ENCODE measurements around the gene KIF1B. TPM values are rescaled to one million over a fixed set of nuclear protein-coding genes. Genes with fewer than 3 reads are reported as not detected.

Gene KIF1B
- total and polyA plus RNA-seq, 9 of the 15 experiments (the other 6 are each of a cell fraction or from before 2014, with no cell fraction given) = 2.8 to 19.8 (median 11.9) TPM

DNA sequence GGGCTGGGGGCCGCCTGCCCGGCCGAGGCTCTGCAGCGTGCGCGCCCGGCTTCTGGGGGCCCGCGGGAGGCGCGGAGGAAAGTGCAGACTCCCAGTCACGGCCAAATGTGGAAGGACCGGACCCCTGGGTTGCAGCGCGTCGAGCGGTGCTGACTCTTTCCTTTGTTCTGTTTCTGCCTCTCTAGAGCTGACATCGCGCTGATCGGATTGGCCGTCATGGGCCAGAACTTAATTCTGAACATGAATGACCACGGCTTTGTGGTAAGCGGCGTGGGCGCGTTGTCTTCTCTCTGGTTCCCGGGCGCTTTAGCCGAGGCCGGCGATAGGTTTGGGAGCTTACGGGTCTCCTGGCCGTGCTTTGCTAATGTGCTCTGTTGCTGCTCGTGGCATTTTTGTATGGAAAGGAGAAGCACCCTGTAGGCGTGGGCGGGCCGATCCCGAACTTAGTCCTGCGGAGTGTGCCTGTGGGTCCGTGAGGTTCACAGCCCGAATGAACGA is 189.1 kb downstream of the KIF1B start (continued):
- TF ChIP-seq ARID4B (CRISPR knock-in tag; IDR thresholded peaks at IDR 0.05) = peak; percentile 65
- TF ChIP-seq ARNT (IDR thresholded peaks at IDR 0.05) = no peak
- TF ChIP-seq JUN (IDR thresholded peaks at IDR 0.05; ENCODE audit: borderline replicate concordance, low read depth, low read length) = no peak
- TF ChIP-seq JUN (CRISPR knock-in tag; IDR thresholded peaks at IDR 0.05; ENCODE audit: borderline replicate concordance) = peak; percentile 39; the same call in 1 of the 2 replicates
- TF ChIP-seq E2F1 (CRISPR knock-in tag; IDR thresholded peaks at IDR 0.05) = peak; percentile 39; the same call in 1 of the 2 replicates
- TF ChIP-seq SAP30 (IDR thresholded peaks at IDR 0.05; ENCODE audit: borderline replicate concordance, insufficient read depth, low read depth, low read length, poor library complexity, severe bottlenecking) = peak; percentile 69
- no peak for TF ChIP-seq CREB5 (CRISPR knock-in tag; IDR thresholded peaks at IDR 0.05)
- TF ChIP-seq, protein P1, sequence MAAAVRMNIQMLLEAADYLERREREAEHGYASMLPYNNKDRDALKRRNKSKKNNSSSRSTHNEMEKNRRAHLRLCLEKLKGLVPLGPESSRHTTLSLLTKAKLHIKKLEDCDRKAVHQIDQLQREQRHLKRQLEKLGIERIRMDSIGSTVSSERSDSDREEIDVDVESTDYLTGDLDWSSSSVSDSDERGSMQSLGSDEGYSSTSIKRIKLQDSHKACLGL (CRISPR knock-in tag; IDR thresholded peaks at IDR 0.05; ENCODE audit: borderline replicate concordance, poor library complexity, severe bottlenecking) = peak; percentile 22
- TF ChIP-seq, protein P2, sequence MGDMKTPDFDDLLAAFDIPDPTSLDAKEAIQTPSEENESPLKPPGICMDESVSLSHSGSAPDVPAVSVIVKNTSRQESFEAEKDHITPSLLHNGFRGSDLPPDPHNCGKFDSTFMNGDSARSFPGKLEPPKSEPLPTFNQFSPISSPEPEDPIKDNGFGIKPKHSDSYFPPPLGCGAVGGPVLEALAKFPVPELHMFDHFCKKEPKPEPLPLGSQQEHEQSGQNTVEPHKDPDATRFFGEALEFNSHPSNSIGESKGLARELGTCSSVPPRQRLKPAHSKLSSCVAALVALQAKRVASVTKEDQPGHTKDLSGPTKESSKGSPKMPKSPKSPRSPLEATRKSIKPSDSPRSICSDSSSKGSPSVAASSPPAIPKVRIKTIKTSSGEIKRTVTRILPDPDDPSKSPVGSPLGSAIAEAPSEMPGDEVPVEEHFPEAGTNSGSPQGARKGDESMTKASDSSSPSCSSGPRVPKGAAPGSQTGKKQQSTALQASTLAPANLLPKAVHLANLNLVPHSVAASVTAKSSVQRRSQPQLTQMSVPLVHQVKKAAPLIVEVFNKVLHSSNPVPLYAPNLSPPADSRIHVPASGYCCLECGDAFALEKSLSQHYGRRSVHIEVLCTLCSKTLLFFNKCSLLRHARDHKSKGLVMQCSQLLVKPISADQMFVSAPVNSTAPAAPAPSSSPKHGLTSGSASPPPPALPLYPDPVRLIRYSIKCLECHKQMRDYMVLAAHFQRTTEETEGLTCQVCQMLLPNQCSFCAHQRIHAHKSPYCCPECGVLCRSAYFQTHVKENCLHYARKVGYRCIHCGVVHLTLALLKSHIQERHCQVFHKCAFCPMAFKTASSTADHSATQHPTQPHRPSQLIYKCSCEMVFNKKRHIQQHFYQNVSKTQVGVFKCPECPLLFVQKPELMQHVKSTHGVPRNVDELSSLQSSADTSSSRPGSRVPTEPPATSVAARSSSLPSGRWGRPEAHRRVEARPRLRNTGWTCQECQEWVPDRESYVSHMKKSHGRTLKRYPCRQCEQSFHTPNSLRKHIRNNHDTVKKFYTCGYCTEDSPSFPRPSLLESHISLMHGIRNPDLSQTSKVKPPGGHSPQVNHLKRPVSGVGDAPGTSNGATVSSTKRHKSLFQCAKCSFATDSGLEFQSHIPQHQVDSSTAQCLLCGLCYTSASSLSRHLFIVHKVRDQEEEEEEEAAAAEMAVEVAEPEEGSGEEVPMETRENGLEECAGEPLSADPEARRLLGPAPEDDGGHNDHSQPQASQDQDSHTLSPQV (IDR thresholded peaks at IDR 0.05) = peak; percentile 8; the same call in 1 of the 2 replicates
- TF ChIP-seq L3MBTL2 (IDR thresholded peaks at IDR 0.05) = peak; percentile 73
- peak; percentile 79 for TF ChIP-seq CHD1 (IDR thresholded peaks at IDR 0.05; ENCODE audit: low read length)
- 0 out of 2 replicates have a peak, but pooled peaks have one; percentile 5 for TF ChIP-seq NR4A1 (CRISPR knock-in tag; IDR thresholded peaks at IDR 0.05)
- TF ChIP-seq NR4A1 (tag; IDR thresholded peaks at IDR 0.05) = no peak
- TF ChIP-seq HNRNPH1 (optimal IDR thresholded peaks at IDR 0.05; ENCODE audit: low read depth, low read length) = no peak
- TF ChIP-seq TEAD1 (CRISPR knock-in tag; IDR thresholded peaks at IDR 0.05) = peak in 1 of 2 experiments; percentile 47; a peak in 1 of 4 replicates
